GM12878 (cell line): ENCODE results near the gene SUPT6H.

ENCODE experiments used
- POLR2A ChIP-seq: IDR thresholded peaks from 2 replicates; pipeline ENCODE4 v1.6.1; 2011; ENCODE audit warnings: low read depth, mild to moderate bottlenecking, low read length
- ZBED1 ChIP-seq: IDR thresholded peaks from 2 replicates; pipeline ENCODE4 v1.6.1; 2016; ENCODE audit warnings: borderline replicate concordance
- ZNF274 ChIP-seq: IDR thresholded peaks from one replicate; pipeline ENCODE4 v1.8.0; 2011; ENCODE audit not compliant: insufficient read length, insufficient read depth

GRCh38 chr17:28729950-28730330, 67.9 kb downstream of the SUPT6H start:
- TF ChIP-seq POLR2A (no peak), ZBED1 (no peak), ZNF274 (no peak)
